ENCODE measurements around the gene PSMD5.

The PSMD5 gene

DNA sequence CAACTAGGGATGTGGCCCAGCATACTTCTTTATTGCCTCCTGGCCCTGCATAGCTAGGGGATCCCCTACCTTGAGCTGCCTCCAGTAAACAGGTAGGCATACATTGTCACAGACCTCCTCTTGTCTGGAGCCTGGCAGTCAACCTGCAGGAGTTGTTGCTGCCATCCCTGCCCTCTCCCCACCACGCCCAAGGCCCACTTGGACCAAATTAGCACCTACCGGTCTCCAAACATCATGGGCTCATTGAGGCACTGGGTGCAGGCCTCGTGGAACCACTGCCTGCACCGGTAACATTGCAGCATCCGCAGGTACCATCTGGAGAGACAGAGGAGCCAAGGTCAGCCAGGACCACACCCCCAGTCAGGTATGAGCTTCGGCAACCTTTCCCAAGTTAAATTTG, 23.9 kb upstream of the PSMD5 start:
- no peak for TF ChIP-seq ZNF8 (CRISPR knock-in tag; IDR thresholded peaks at IDR 0.05)
- ATAC-seq, result no peak

DNA sequence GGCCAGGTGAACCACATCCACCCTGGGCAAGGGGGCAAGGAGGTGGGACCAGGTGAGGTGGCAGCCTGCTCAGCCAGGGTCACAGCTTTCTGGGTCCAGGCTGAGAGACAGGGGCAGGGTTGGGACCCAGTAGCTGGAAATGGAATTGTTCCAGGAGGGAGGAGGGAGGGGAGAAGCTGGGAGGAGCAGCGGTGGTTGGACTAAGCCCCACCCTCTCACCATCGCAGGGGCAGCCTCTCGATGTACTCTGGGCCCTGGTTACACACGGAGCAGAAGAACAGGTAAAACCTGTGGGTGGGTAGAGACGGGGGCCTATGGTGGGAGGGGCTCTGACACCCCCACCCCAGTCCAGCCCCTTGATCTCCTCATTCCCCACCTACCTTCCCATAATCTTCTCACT, 23.1 kb upstream of the PSMD5 start:
- no peak for TF ChIP-seq ISL1 (CRISPR knock-in tag; IDR thresholded peaks at IDR 0.05)
- TF ChIP-seq CSDC2 (CRISPR knock-in tag; IDR thresholded peaks at IDR 0.05), result no peak
- no peak for TF ChIP-seq ZNF8 (CRISPR knock-in tag; IDR thresholded peaks at IDR 0.05)
- no peak for TF ChIP-seq ZC3H10 (CRISPR knock-in tag; IDR thresholded peaks at IDR 0.05)
- no peak for TF ChIP-seq PPARA (CRISPR knock-in tag; IDR thresholded peaks at IDR 0.05; ENCODE audit: borderline replicate concordance)
- no peak for TF ChIP-seq ZFP3 (CRISPR knock-in tag; IDR thresholded peaks at IDR 0.05)
- TF ChIP-seq ESRRG (CRISPR knock-in tag; IDR thresholded peaks at IDR 0.05), result no peak
- no peak for TF ChIP-seq ZFP30 (CRISPR knock-in tag; IDR thresholded peaks at IDR 0.05)
- TF ChIP-seq GLIS3 (CRISPR knock-in tag; IDR thresholded peaks at IDR 0.05), result no peak
- TF ChIP-seq, protein P1, sequence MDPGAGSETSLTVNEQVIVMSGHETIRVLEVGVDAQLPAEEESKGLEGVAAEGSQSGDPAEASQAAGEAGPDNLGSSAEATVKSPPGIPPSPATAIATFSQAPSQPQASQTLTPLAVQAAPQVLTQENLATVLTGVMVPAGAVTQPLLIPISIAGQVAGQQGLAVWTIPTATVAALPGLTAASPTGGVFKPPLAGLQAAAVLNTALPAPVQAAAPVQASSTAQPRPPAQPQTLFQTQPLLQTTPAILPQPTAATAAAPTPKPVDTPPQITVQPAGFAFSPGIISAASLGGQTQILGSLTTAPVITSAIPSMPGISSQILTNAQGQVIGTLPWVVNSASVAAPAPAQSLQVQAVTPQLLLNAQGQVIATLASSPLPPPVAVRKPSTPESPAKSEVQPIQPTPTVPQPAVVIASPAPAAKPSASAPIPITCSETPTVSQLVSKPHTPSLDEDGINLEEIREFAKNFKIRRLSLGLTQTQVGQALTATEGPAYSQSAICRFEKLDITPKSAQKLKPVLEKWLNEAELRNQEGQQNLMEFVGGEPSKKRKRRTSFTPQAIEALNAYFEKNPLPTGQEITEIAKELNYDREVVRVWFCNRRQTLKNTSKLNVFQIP (CRISPR knock-in tag; IDR thresholded peaks at IDR 0.05; ENCODE audit: borderline replicate concordance, low read depth), result no peak
- TF ChIP-seq, protein P2, sequence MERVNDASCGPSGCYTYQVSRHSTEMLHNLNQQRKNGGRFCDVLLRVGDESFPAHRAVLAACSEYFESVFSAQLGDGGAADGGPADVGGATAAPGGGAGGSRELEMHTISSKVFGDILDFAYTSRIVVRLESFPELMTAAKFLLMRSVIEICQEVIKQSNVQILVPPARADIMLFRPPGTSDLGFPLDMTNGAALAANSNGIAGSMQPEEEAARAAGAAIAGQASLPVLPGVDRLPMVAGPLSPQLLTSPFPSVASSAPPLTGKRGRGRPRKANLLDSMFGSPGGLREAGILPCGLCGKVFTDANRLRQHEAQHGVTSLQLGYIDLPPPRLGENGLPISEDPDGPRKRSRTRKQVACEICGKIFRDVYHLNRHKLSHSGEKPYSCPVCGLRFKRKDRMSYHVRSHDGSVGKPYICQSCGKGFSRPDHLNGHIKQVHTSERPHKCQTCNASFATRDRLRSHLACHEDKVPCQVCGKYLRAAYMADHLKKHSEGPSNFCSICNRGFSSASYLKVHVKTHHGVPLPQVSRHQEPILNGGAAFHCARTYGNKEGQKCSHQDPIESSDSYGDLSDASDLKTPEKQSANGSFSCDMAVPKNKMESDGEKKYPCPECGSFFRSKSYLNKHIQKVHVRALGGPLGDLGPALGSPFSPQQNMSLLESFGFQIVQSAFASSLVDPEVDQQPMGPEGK (CRISPR knock-in tag; IDR thresholded peaks at IDR 0.05; ENCODE audit: borderline replicate concordance), result no peak
- TF ChIP-seq TCF4 (CRISPR knock-in tag; IDR thresholded peaks at IDR 0.05; ENCODE audit: borderline replicate concordance), result no peak
- ATAC-seq, result no peak

DNA sequence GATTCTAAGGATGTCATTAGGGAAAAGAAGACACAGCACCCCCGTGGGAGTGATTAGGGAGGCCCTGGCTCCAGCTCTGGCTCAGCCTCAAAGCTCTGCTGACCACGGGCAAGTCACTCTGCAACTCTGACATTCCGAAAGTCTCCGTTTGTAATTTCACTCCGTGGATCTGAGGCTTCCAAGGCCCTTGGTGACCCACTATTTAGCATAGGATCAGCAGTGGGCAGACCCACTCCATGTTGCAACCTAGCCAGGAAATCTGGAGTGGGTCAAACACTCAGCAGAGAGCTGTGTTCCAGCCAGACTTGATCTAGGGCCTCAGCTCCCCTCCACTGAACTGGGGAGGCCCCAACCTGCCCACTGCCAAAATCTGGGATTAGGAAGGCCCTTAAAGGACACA, 22.5 kb upstream of the PSMD5 start:
- ATAC-seq, result no peak

DNA sequence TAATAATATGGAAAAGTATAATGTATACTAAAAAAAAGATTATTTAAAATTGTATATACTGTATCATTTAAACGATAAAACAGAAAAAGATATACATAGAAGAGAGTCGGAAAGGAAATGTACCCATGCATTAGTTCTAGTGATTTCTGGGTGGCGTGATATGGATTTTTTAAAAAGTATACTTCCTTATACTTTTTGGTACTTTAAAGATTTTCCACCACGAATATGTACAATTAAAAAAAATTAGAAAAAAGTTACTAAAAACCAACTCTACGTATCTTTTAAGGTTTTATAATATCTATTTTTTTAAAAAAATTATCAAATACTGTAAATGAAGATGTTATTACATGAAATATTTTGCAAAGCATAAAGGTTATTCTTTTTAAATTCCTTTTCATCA, 22.0 kb upstream of the PSMD5 start:
- no peak for TF ChIP-seq OSR1 (CRISPR knock-in tag; IDR thresholded peaks at IDR 0.05)
- TF ChIP-seq, protein P3, sequence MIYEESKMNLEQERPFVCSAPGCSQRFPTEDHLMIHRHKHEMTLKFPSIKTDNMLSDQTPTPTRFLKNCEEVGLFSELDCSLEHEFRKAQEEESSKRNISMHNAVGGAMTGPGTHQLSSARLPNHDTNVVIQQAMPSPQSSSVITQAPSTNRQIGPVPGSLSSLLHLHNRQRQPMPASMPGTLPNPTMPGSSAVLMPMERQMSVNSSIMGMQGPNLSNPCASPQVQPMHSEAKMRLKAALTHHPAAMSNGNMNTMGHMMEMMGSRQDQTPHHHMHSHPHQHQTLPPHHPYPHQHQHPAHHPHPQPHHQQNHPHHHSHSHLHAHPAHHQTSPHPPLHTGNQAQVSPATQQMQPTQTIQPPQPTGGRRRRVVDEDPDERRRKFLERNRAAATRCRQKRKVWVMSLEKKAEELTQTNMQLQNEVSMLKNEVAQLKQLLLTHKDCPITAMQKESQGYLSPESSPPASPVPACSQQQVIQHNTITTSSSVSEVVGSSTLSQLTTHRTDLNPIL (CRISPR knock-in tag; IDR thresholded peaks at IDR 0.05; ENCODE audit: low read depth), result no peak
- TF ChIP-seq PPARA (CRISPR knock-in tag; IDR thresholded peaks at IDR 0.05; ENCODE audit: borderline replicate concordance), result no peak
- no peak for TF ChIP-seq BACH2 (CRISPR knock-in tag; IDR thresholded peaks at IDR 0.05; ENCODE audit: borderline replicate concordance)
- TF ChIP-seq RARB (CRISPR knock-in tag; IDR thresholded peaks at IDR 0.05), result no peak
- no peak for TF ChIP-seq GLIS3 (CRISPR knock-in tag; IDR thresholded peaks at IDR 0.05)
- TF ChIP-seq, protein P1 (CRISPR knock-in tag; IDR thresholded peaks at IDR 0.05; ENCODE audit: borderline replicate concordance, low read depth), result no peak

More for the DNA sequence above, 22.5 kb upstream of the PSMD5 start:
- TF ChIP-seq, protein P2 (CRISPR knock-in tag; IDR thresholded peaks at IDR 0.05; ENCODE audit: borderline replicate concordance), result no peak
- TF ChIP-seq ZNF8 (CRISPR knock-in tag; IDR thresholded peaks at IDR 0.05) (no peak), SNAI2 (CRISPR knock-in tag; IDR thresholded peaks at IDR 0.05) (no peak), BACH2 (CRISPR knock-in tag; IDR thresholded peaks at IDR 0.05; ENCODE audit: borderline replicate concordance) (no peak), RARB (CRISPR knock-in tag; IDR thresholded peaks at IDR 0.05) (no peak), PPARA (CRISPR knock-in tag; IDR thresholded peaks at IDR 0.05; ENCODE audit: borderline replicate concordance) (no peak), TCF4 (CRISPR knock-in tag; IDR thresholded peaks at IDR 0.05; ENCODE audit: borderline replicate concordance) (no peak)
- TF ChIP-seq, protein P4, sequence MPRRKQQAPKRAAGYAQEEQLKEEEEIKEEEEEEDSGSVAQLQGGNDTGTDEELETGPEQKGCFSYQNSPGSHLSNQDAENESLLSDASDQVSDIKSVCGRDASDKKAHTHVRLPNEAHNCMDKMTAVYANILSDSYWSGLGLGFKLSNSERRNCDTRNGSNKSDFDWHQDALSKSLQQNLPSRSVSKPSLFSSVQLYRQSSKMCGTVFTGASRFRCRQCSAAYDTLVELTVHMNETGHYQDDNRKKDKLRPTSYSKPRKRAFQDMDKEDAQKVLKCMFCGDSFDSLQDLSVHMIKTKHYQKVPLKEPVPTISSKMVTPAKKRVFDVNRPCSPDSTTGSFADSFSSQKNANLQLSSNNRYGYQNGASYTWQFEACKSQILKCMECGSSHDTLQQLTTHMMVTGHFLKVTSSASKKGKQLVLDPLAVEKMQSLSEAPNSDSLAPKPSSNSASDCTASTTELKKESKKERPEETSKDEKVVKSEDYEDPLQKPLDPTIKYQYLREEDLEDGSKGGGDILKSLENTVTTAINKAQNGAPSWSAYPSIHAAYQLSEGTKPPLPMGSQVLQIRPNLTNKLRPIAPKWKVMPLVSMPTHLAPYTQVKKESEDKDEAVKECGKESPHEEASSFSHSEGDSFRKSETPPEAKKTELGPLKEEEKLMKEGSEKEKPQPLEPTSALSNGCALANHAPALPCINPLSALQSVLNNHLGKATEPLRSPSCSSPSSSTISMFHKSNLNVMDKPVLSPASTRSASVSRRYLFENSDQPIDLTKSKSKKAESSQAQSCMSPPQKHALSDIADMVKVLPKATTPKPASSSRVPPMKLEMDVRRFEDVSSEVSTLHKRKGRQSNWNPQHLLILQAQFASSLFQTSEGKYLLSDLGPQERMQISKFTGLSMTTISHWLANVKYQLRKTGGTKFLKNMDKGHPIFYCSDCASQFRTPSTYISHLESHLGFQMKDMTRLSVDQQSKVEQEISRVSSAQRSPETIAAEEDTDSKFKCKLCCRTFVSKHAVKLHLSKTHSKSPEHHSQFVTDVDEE (CRISPR knock-in tag; IDR thresholded peaks at IDR 0.05), result no peak

More for the DNA sequence above, 22.0 kb upstream of the PSMD5 start:
- ATAC-seq, result no peak

All from SK-N-SH treated with all-trans-retinoic acid at 6 μM for 48 hours (cell line).